ENCODE measurements around the gene PRTG. TPM values are rescaled to one million over a fixed set of nuclear protein-coding genes. Genes with fewer than 3 reads are reported as not detected.

PRTG gene
- total and polyA plus RNA-seq, 2 experiments from 2014 or later: under 0.01 TPM; not detected in 1

DNA sequence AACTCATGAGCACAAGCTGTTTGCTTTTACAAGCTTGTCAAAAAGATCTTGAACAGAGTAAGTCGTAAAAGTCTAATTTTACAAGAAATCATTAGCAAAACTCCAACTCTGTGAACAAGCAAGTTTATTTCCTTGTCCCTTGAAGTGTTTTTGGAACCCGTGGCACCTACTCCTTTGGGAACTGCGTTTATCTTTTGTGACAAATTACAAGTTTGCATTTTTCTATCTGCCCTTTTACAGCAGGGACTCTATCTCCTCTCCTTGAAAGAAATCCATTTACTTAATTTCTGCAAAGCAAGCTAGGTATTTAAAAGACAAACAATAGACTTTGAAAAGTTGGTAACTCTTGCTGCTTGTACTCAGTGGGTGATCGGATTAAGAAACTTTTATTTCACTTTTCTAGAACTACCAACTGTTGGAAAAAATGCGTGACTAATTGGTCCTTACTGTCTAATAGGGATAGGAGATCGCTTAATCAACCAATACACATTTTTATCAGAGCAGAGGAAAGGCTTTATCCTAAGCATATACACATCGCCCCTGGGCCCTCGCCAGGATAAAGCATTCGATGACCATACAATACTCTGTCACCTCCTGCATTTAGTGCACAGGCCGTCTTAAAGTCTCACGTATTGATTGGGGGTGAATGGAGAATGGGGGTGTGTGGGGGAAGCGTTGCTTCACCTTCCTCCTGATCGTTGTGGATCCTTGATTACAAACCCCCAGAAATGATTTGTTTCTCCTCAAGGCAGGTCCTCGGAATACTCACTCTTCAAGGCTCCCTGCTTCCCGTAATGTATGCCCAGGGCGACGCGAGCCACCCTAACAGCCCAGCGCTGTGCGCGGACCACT, 1.7 kb downstream of the PRTG start:
- H3K27ac ChIP-seq: no peak overlapping the region
- H3F3A ChIP-seq (ENCODE audit: insufficient read depth): no peaks in the 10 kb centered on the region
- H3K4me3 ChIP-seq: no peak overlapping the region
- WGBS, 2 experiments (ENCODE audit: low coverage in 1 of 2, low lambda C conversion rate in 2 of 2, missing lambda C conversion rate in 2 of 2): 21 to 24% methylated on average over 21 of the region's 21 CpGs
- no peaks in the 10 kb centered on the region for H3K79me2 ChIP-seq (ENCODE audit: insufficient read depth)
- H3K4me2 ChIP-seq (ENCODE audit: unreplicated experiment): no peak overlapping the region
- H3K4me1 ChIP-seq (ENCODE audit: insufficient read depth): peaks cover 6% of the 10 kb centered on the region; the same call in 1 of the 2 replicates
- H2AFZ ChIP-seq: no peak overlapping the region
- in situ Hi-C loops (cut with MboI): no loop called here
- no peaks in the 10 kb centered on the region for H3K36me3 ChIP-seq (ENCODE audit: low read depth)
- no peaks in the 10 kb centered on the region for H4K20me1 ChIP-seq (ENCODE audit: insufficient read depth)
- TF ChIP-seq EZH2phosphoT487 (IDR thresholded peaks at IDR 0.05; ENCODE audit: insufficient read depth, low read depth): no peak
- no peak for TF ChIP-seq EZH2 (IDR thresholded peaks at IDR 0.05; ENCODE audit: insufficient read depth, poor library complexity, severe bottlenecking)
- no peak overlapping the region for H3K9ac ChIP-seq
- DNase-seq: no peak
- peaks cover 61% of the 10 kb centered on the region for H3K27me3 ChIP-seq (replicated peaks; ENCODE audit: insufficient read depth)
- H3K9me2 ChIP-seq (ENCODE audit: insufficient read depth): no peaks in the 10 kb centered on the region
- no peaks in the 10 kb centered on the region for H3K9me3 ChIP-seq (ENCODE audit: low read depth)

DNA sequence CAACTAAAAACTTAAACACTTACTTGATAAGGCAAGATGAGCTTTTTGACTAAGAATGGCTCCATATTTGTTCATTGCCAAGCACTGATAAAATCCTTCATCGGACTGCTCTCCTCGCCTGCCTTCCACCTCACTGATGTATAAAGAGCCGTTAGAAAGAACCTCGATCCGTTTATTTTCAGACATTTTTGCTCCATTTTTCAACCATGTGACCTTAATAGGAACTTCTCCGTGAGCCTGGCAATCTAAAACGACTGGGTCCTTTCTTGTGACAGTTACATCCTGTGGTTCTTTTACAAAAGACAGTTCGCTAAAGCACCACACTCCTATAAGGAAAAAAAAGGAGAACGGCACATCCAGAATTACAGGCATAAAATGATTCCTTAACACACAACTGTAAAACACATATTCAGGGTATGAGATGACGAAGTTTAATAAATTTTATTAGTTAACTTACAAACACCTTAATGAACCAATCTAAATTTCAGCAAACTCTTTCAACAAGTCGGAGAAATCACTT, 2.5 kb downstream of the PRTG start:
- in situ Hi-C loops (cut with MboI): no loop called here
- no peaks in the 10 kb centered on the region for H3K36me3 ChIP-seq (ENCODE audit: low read depth)
- H3K9me2 ChIP-seq (ENCODE audit: insufficient read depth): no peaks in the 10 kb centered on the region
- peaks cover 61% of the 10 kb centered on the region for H3K27me3 ChIP-seq (replicated peaks; ENCODE audit: insufficient read depth)
- DNase-seq: no peak
- H3F3A ChIP-seq (ENCODE audit: insufficient read depth): no peaks in the 10 kb centered on the region
- no peaks in the 10 kb centered on the region for H3K79me2 ChIP-seq (ENCODE audit: insufficient read depth)
- H3K4me2 ChIP-seq (ENCODE audit: unreplicated experiment): no peak overlapping the region
- H3K9ac ChIP-seq: no peak overlapping the region
- no peak overlapping the region for H2AFZ ChIP-seq
- peaks cover 6% of the 10 kb centered on the region; the same call in 1 of the 2 replicates for H3K4me1 ChIP-seq (ENCODE audit: insufficient read depth)
- no peak overlapping the region for H3K4me3 ChIP-seq
- TF ChIP-seq EZH2 (IDR thresholded peaks at IDR 0.05; ENCODE audit: insufficient read depth, poor library complexity, severe bottlenecking) (no peak), EZH2phosphoT487 (IDR thresholded peaks at IDR 0.05; ENCODE audit: insufficient read depth, low read depth) (no peak)
- 34 to 35% methylated on average over 11 of the region's 11 CpGs for WGBS, 2 experiments (ENCODE audit: low coverage in 1 of 2, low lambda C conversion rate in 2 of 2, missing lambda C conversion rate in 2 of 2)
- H3K27ac ChIP-seq: no peak overlapping the region
- no peaks in the 10 kb centered on the region for H3K9me3 ChIP-seq (ENCODE audit: low read depth)
- H4K20me1 ChIP-seq (ENCODE audit: insufficient read depth): no peaks in the 10 kb centered on the region

DNA sequence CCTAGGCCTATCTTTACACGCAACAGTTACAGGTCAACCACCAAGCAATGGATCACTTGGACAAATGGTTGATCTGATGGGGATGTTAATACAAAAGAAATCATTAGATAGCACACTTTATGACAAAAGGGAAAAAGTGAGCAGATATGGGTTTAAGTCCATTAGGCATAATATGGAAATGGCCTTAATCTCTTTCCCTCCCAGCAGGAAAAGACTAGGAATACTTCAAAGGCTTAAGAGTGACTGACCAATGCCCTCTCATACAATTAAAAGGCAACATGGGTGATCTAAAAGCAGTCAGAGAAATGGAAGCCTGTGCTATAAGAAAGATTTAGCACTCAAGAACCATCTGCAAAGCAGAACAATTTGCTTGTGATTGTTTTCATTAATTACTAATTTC, 3.3 kb downstream of the PRTG start:
- H3K9me2 ChIP-seq (ENCODE audit: insufficient read depth): no peaks in the 10 kb centered on the region
- no peaks in the 10 kb centered on the region for H3K9me3 ChIP-seq (ENCODE audit: low read depth)
- TF ChIP-seq EZH2phosphoT487 (IDR thresholded peaks at IDR 0.05; ENCODE audit: insufficient read depth, low read depth) (no peak), EZH2 (IDR thresholded peaks at IDR 0.05; ENCODE audit: insufficient read depth, poor library complexity, severe bottlenecking) (no peak)
- H2AFZ ChIP-seq: no peak overlapping the region
- in situ Hi-C loops (cut with MboI): no loop called here
- no peaks in the 10 kb centered on the region for H3F3A ChIP-seq (ENCODE audit: insufficient read depth)
- WGBS, 2 experiments (ENCODE audit: low coverage in 1 of 2, low lambda C conversion rate in 2 of 2, missing lambda C conversion rate in 2 of 2): 44 to 48% methylated on average over 1 of the region's 1 CpG
- peaks cover 61% of the 10 kb centered on the region for H3K27me3 ChIP-seq (replicated peaks; ENCODE audit: insufficient read depth)
- DNase-seq: no peak
- H3K9ac ChIP-seq: no peak overlapping the region
- H3K4me2 ChIP-seq (ENCODE audit: unreplicated experiment): no peak overlapping the region
- peaks cover 6% of the 10 kb centered on the region; the same call in 1 of the 2 replicates for H3K4me1 ChIP-seq (ENCODE audit: insufficient read depth)
- no peaks in the 10 kb centered on the region for H4K20me1 ChIP-seq (ENCODE audit: insufficient read depth)
- H3K79me2 ChIP-seq (ENCODE audit: insufficient read depth): no peaks in the 10 kb centered on the region
- H3K36me3 ChIP-seq (ENCODE audit: low read depth): no peaks in the 10 kb centered on the region
- H3K4me3 ChIP-seq: no peak overlapping the region
- H3K27ac ChIP-seq: no peak overlapping the region

DNA sequence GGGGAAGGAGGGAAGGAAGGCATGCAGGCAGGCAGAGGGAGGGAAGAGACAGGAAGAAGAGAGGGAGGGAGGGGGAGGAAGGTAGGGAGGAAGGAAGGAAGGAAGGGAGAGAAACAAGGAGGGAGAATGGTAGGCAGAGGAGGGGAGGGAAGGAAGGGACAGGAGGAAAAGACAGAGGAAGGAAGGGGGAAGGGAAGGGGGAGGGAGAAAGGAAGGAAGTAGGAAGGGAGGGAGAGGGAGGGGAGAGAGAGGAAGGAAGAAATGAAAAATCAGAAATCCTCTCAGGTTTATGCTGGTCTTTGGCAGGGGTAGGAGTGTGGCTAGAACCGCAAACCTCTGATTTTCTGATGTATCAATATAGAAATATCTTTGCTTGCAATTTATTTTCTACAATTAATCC, 4.2 kb downstream of the PRTG start:
- Histone ChIP-seq H3K79me2 (ENCODE audit: insufficient read depth) (no peaks in the 10 kb centered on the region), H3K27me3 (replicated peaks; ENCODE audit: insufficient read depth) (peaks cover 54% of the 10 kb centered on the region), H3K4me3 (no peak overlapping the region), H3K36me3 (ENCODE audit: low read depth) (no peaks in the 10 kb centered on the region), H4K20me1 (ENCODE audit: insufficient read depth) (no peaks in the 10 kb centered on the region), H3K4me2 (ENCODE audit: unreplicated experiment) (no peak overlapping the region), H3K9me3 (ENCODE audit: low read depth) (no peaks in the 10 kb centered on the region), H2AFZ (no peak overlapping the region), H3K9me2 (ENCODE audit: insufficient read depth) (no peaks in the 10 kb centered on the region), H3K4me1 (ENCODE audit: insufficient read depth) (peaks cover 6% of the 10 kb centered on the region; the same call in 1 of the 2 replicates), H3K9ac (no peak overlapping the region), H3K27ac (no peak overlapping the region), H3F3A (ENCODE audit: insufficient read depth) (no peaks in the 10 kb centered on the region)
- WGBS, 2 experiments (ENCODE audit: low coverage in 1 of 2, low lambda C conversion rate in 2 of 2, missing lambda C conversion rate in 2 of 2): 15 to 57% methylated on average over 1 of the region's 1 CpG
- TF ChIP-seq EZH2 (IDR thresholded peaks at IDR 0.05; ENCODE audit: insufficient read depth, poor library complexity, severe bottlenecking): no peak
- in situ Hi-C loops (cut with MboI): no loop called here
- DNase-seq: no peak

All from GM23248 (cell line).